Lung (tissue), 12 donors: Measurements from ENCODE around the gene RAD23B. TPM values are rescaled to one million over a fixed set of nuclear protein-coding genes. Genes with fewer than 3 reads are reported as not detected.

ENCODE experiments used
- ATAC-seq: fragments of 200-7000 bp; cut with Tn5 transposase; one replicate; pipeline ENCODE4 v1.9.1; 2020; ENCODE audit warnings: moderate number of reproducible peaks; ENCODE audit not compliant: insufficient read depth, low FRiP score
- DNase-seq, 3 donors: peaks; one replicate each; pipeline ENCODE4 v3.0.0-alpha.2; 2013 to 2017
- H3K27ac ChIP-seq, 2 donors: one replicate each; pipeline ENCODE4 v1.5.1; 2013; ENCODE audit warnings: mild to moderate bottlenecking in 2 of 2, moderate library complexity in 2 of 2, control low read depth in 1 of 2, inconsistent platforms in 1 of 2, low read depth in 1 of 2, low read length in 1 of 2
- H3K27me3 ChIP-seq, 3 donors: one replicate each; pipeline ENCODE4 v1.5.1; 2013; ENCODE audit warnings: low read length in 2 of 3; ENCODE audit not compliant: control insufficient read depth in 3 of 3, insufficient read depth in 3 of 3
- H3K36me3 ChIP-seq, 4 donors: one replicate each; pipeline ENCODE4 v1.5.1; 2013; ENCODE audit warnings: low read length in 4 of 4, mild to moderate bottlenecking in 1 of 4, moderate library complexity in 1 of 4; ENCODE audit not compliant: control insufficient read depth in 4 of 4, insufficient read depth in 4 of 4
- H3K4me1 ChIP-seq, 5 donors: one replicate each; pipeline ENCODE4 v1.5.1; 2013; ENCODE audit warnings: low read length in 5 of 5, mild to moderate bottlenecking in 2 of 5, moderate library complexity in 1 of 5; ENCODE audit not compliant: control insufficient read depth in 5 of 5, insufficient read depth in 5 of 5
- H3K4me3 ChIP-seq: one replicate; pipeline ENCODE4 v1.5.1; 2013; ENCODE audit warnings: mild to moderate bottlenecking, control low read depth, moderate library complexity
- H3K9ac ChIP-seq, 2 donors: one replicate each; pipeline ENCODE4 v1.5.1; 2013; ENCODE audit warnings: low read length in 2 of 2, control low read depth in 1 of 2; ENCODE audit not compliant: insufficient read depth in 1 of 2
- H3K9me3 ChIP-seq, 4 donors: one replicate each; pipeline ENCODE4 v1.5.1; 2013; ENCODE audit warnings: low read length in 3 of 4, mild to moderate bottlenecking in 1 of 4, moderate library complexity in 1 of 4; ENCODE audit not compliant: control insufficient read depth in 4 of 4, insufficient read depth in 3 of 4
- CTCF ChIP-seq: IDR thresholded peaks from 2 replicates; pipeline ENCODE4 v1.5.1; 2012; ENCODE audit warnings: mild to moderate bottlenecking; ENCODE audit errors: control extremely low read depth, extremely low read depth
- WGBS, 2 donors: extraction: QIAGEN DNeasy Blood & Tissue Kit; methylation state at CpG; one replicate each; pipeline ENCODE4 v1.1.7; 2013; 5-methylcytosine and 5-hydroxymethylcytosine counted together
- polyA plus RNA-seq, 2 donors: library from polyadenylated mRNA; stranded (reverse); fragments of 200-250 nt; gene quantifications; one replicate each; pipeline ENCODE4 v1.2.1, GENCODE V29; 2013
- total RNA-seq, 2 donors: library from RNA; depleted of rRNA in 1 of 2; stranded (reverse); fragments of >200 nt in 1 of 2; gene quantifications; one replicate each; pipeline ENCODE4 v1.2.1, GENCODE V29; 2014 to 2021
- donor health status: control.
- donor health status: control.
- donor health status: Bipolar disorder and iron deficiency.
- donor health status: healthy.
- donor health status: DM: yes; HTN: yes; CAD: no.

The RAD23B gene
- total and polyA plus RNA-seq, 4 donors = 37.9 to 114 (median 62.3) TPM

- no peak overlapping the region for H3K27ac ChIP-seq
- no peak for ATAC-seq
- no peaks in the 10 kb centered on the region for H3K27me3 ChIP-seq
- 90% methylated on average over 5 of the region's 5 CpGs for WGBS, 2 donors
- peaks cover 0 to 7% (median 0%) of the 10 kb centered on the region in 5 donors for H3K4me1 ChIP-seq
- no peaks in the 10 kb centered on the region for H3K36me3 ChIP-seq
- H3K4me3 ChIP-seq = no peak overlapping the region
- no peak overlapping the region for H3K9ac ChIP-seq
- no peaks in the 10 kb centered on the region for H3K9me3 ChIP-seq
- no peak for DNase-seq
- TF ChIP-seq CTCF = no peak
Measured at GRCh38 chr9:107277801-107278200, 5.3 kb upstream of the RAD23B start.

- TF ChIP-seq CTCF = no peak
- Histone ChIP-seq H3K27ac (no peak overlapping the region), H3K9me3 (no peaks in the 10 kb centered on the region), H3K36me3 (no peaks in the 10 kb centered on the region), H3K9ac (no peak overlapping the region), H3K4me3 (no peak overlapping the region), H3K4me1 (peaks cover 0 to 7% (median 0%) of the 10 kb centered on the region in 5 donors), H3K27me3 (no peaks in the 10 kb centered on the region)
- DNase-seq (no peak), ATAC-seq (no peak)
- 66 to 88% methylated on average over 7 of the region's 7 CpGs for WGBS, 2 donors
Measured at GRCh38 chr9:107279086-107279485, 4.0 kb upstream of the RAD23B start.

- no peaks in the 10 kb centered on the region for H3K36me3 ChIP-seq
- H3K27ac ChIP-seq = no peak overlapping the region
- no peaks in the 10 kb centered on the region for H3K27me3 ChIP-seq
- H3K4me1 ChIP-seq = peaks cover 0 to 14% (median 0%) of the 10 kb centered on the region in 5 donors
- no peak for ATAC-seq
- TF ChIP-seq CTCF = no peak
- no peak overlapping the region for H3K4me3 ChIP-seq
- DNase-seq = no peak
- 82 to 87% methylated on average over 3 of the region's 3 CpGs for WGBS, 2 donors
- no peak overlapping the region for H3K9ac ChIP-seq
- H3K9me3 ChIP-seq = no peaks in the 10 kb centered on the region
Measured at GRCh38 chr9:107280543-107280942, 2.5 kb upstream of the RAD23B start.

GRCh38 chr9:107281184-107281583 lies 1.9 kb upstream of the RAD23B start:
- WGBS, 2 donors = 38 to 57% methylated on average over 1 of the region's 1 CpG
- Histone ChIP-seq H3K9ac (no peak overlapping the region), H3K4me1 (peaks cover 0 to 19% (median 2%) of the 10 kb centered on the region in 5 donors), H3K9me3 (no peaks in the 10 kb centered on the region), H3K27me3 (no peaks in the 10 kb centered on the region), H3K36me3 (no peaks in the 10 kb centered on the region), H3K27ac (no peak overlapping the region), H3K4me3 (no peak overlapping the region)
- DNase-seq (no peak), ATAC-seq (no peak)
- no peak for TF ChIP-seq CTCF
